Endothelial cell of umbilical vein (primary cell): ENCODE results near the gene C14orf39. TPM values are rescaled to one million over a fixed set of nuclear protein-coding genes. Genes with fewer than 3 reads are reported as not detected.

Experiments
- BruUV-seq: library from RNA; stranded (reverse); fragments of 400-500 nt; replicated peaks from 2 replicates; lab custom pipeline; 2021; lab: Mats Ljungman, UMichigan
- CTCF ChIA-PET: fragments of 300-600, 350-600 bp; sonication (Branson Sonifier 250); formaldehyde crosslinking; loops from one replicate; lab custom pipeline; 2021; ENCODE audit warnings: antibody characterized with exemption, inconsistent platforms; lab: Charles Lee
- POLR2A ChIA-PET: fragments of 300-600, 350-600 bp; sonication (Branson Sonifier 250); formaldehyde crosslinking; loops from one replicate; lab custom pipeline; 2021; ENCODE audit warnings: antibody characterized with exemption, inconsistent platforms; lab: Charles Lee
- DNase-seq: peaks from one replicate; pipeline ENCODE4 v3.0.0-alpha.2; 2011; ENCODE audit warnings: low read depth, low spot score
- FAIRE-seq: peaks from 2 replicates; lab custom pipeline; 2011; peaks lifted over from hg19 to GRCh38; lab: Jason Lieb, UNC
- H2AFZ ChIP-seq: 2 replicates; pipeline ENCODE4 v1.6.0; 2012; ENCODE audit warnings: low read depth, low read length, control low read depth, inconsistent platforms
- H3K27ac ChIP-seq: 2 replicates; pipeline ENCODE4 v1.5.1; 2011; ENCODE audit warnings: low read depth, mild to moderate bottlenecking, control low read depth, low read length, moderate library complexity; ENCODE audit not compliant: insufficient read depth
- H3K27me3 ChIP-seq, 2 experiments: 2 replicates each; pipeline versions ENCODE4 v1.6.0 to v1.6.1; 2011; ENCODE audit warnings: low read length in 2 of 2, mixed read lengths in 1 of 2; ENCODE audit not compliant: control insufficient read depth in 2 of 2, insufficient read depth in 2 of 2
- H3K36me3 ChIP-seq, 2 experiments: 2 replicates in 1 of 2; 3 replicates in 1 of 2; pipeline ENCODE4 v1.5.1; 2011; ENCODE audit warnings: low read length in 2 of 2, mild to moderate bottlenecking in 1 of 2, moderate library complexity in 1 of 2; ENCODE audit not compliant: control insufficient read depth in 2 of 2, insufficient read depth in 2 of 2; ENCODE audit errors: extremely low read depth in 1 of 2
- H3K4me1 ChIP-seq: 3 replicates; pipeline ENCODE4 v1.5.1; 2011; ENCODE audit warnings: mild to moderate bottlenecking, low read length; ENCODE audit not compliant: control insufficient read depth, insufficient read depth; ENCODE audit errors: extremely low read depth
- H3K4me2 ChIP-seq: 2 replicates; pipeline ENCODE4 v1.6.1; 2011; ENCODE audit warnings: low read length, control low read depth, mixed read lengths; ENCODE audit not compliant: insufficient read depth
- H3K4me3 ChIP-seq, 3 experiments: fragments of 200-600 bp in 1 of 3; sonication (generic), shearing (Covaris generic) in 1 of 3; replicated peaks in 1 of 3; 2 replicates each; pipeline ENCODE4 v1.5.1; 2011 to 2016; ENCODE audit warnings: control low read depth in 3 of 3, low read length in 3 of 3, mild to moderate bottlenecking in 2 of 3, inconsistent platforms in 1 of 3, low read depth in 1 of 3, moderate library complexity in 1 of 3; ENCODE audit not compliant: insufficient read depth in 1 of 3
- H3K79me2 ChIP-seq: 2 replicates; pipeline ENCODE4 v1.6.0; 2012; ENCODE audit warnings: low read length, inconsistent platforms; ENCODE audit not compliant: control insufficient read depth, insufficient read depth
- H3K9ac ChIP-seq: replicated peaks from 2 replicates; pipeline ENCODE3; 2011; ENCODE audit warnings: low read length, control low read depth; ENCODE audit not compliant: insufficient read depth; ENCODE audit errors: extremely low read depth
- H3K9me1 ChIP-seq: replicated peaks from 3 replicates; pipeline ENCODE4 v1.6.0; 2011; ENCODE audit warnings: mild to moderate bottlenecking, low read length; ENCODE audit not compliant: control insufficient read depth, insufficient read depth; ENCODE audit errors: extremely low read depth
- H3K9me3 ChIP-seq: replicated peaks from 2 replicates; pipeline ENCODE4 v1.5.1; 2012; ENCODE audit warnings: low read length, inconsistent platforms; ENCODE audit not compliant: control insufficient read depth, insufficient read depth
- H4K20me1 ChIP-seq: replicated peaks from 2 replicates; pipeline ENCODE3; 2011; ENCODE audit warnings: mild to moderate bottlenecking, low read length; ENCODE audit not compliant: control insufficient read depth, insufficient read depth; ENCODE audit errors: extremely low read depth
- CTCF ChIP-seq, 2 donors: IDR thresholded peaks; 1 replicate in 1 of 2; 2 replicates in 1 of 2; pipeline ENCODE4 v1.5.1; 2011; ENCODE audit warnings: low read length in 2 of 2, mild to moderate bottlenecking in 2 of 2, moderate library complexity in 2 of 2, control low read depth in 1 of 2, inconsistent platforms in 1 of 2, low read depth in 1 of 2; ENCODE audit not compliant: insufficient read depth in 1 of 2; ENCODE audit errors: extremely low read depth in 1 of 2
- EZH2 ChIP-seq: IDR thresholded peaks from 2 replicates; pipeline ENCODE4 v1.6.1; 2012; ENCODE audit warnings: borderline replicate concordance, low read depth, mild to moderate bottlenecking, moderate library complexity, low read length, inconsistent platforms; ENCODE audit not compliant: severe bottlenecking
- FOS ChIP-seq: IDR thresholded peaks from 2 replicates; pipeline ENCODE4 v1.6.1; 2011; ENCODE audit warnings: mild to moderate bottlenecking, low read length, moderate library complexity, borderline replicate concordance; ENCODE audit not compliant: insufficient read depth
- GATA2 ChIP-seq: IDR thresholded peaks from 2 replicates; pipeline ENCODE4 v1.7.0; 2011; ENCODE audit warnings: low read depth, mild to moderate bottlenecking, moderate library complexity, mixed read lengths, low read length; ENCODE audit not compliant: insufficient read length, insufficient read depth
- JUN ChIP-seq: IDR thresholded peaks from 2 replicates; pipeline ENCODE4 v1.6.1; 2011; ENCODE audit warnings: borderline replicate concordance, low read depth; ENCODE audit not compliant: insufficient read length, insufficient read depth
- MAX ChIP-seq: IDR thresholded peaks from 2 replicates; pipeline ENCODE4 v1.6.1; 2011; ENCODE audit not compliant: insufficient read depth, insufficient read length
- MYC ChIP-seq: IDR thresholded peaks from one replicate; pipeline ENCODE4 v1.6.1; 2011; ENCODE audit warnings: mild to moderate bottlenecking, low read depth, low read length
- POLR2A ChIP-seq: IDR thresholded peaks from 2 replicates; pipeline ENCODE4 v1.6.1; 2012; ENCODE audit warnings: low read depth, mild to moderate bottlenecking, control low read depth, low read length
- POLR2AphosphoS5 ChIP-seq: IDR thresholded peaks from 2 replicates; pipeline ENCODE4 v1.6.1; 2012; ENCODE audit warnings: low read depth, mild to moderate bottlenecking, control low read depth, low read length, moderate library complexity; ENCODE audit not compliant: insufficient read depth
- dilution Hi-C: fragments of 300-500 bp; cut with MboI; formaldehyde crosslinking; loops from one replicate; pipeline ENCODE4 v1.15.0; 2019; ENCODE audit warnings: low sequenced_read_pairs; ENCODE audit not compliant: extremely low pct_ligation_motif_present
- intact Hi-C: fragments of 100-400 bp; cut with micrococcal nuclease; formaldehyde crosslinking; loops from one replicate; pipeline ENCODE4 v1.10.0; 2022
- polyA plus RNA-seq, 4 experiments: library from polyadenylated mRNA; depleted of rRNA in 3 of 4; stranded (reverse) in 3 of 4; unstranded in 1 of 4; fragments of >200 nt; gene quantifications; 2 replicates each; pipeline versions ENCODE4 v1.2.1 to v1.2.3, GENCODE V29; 2011 to 2012; ENCODE audit warnings: missing spikeins in 1 of 4
- total RNA-seq: library from RNA; stranded (reverse); gene quantifications from 2 replicates; pipeline ENCODE4 v1.2.3, GENCODE V29; 2021

Gene C14orf39
- total and polyA plus RNA-seq, 2 donors (not counting 3 experiments of a cell fraction or from before 2014, with no cell fraction given), result not detected

DNA sequence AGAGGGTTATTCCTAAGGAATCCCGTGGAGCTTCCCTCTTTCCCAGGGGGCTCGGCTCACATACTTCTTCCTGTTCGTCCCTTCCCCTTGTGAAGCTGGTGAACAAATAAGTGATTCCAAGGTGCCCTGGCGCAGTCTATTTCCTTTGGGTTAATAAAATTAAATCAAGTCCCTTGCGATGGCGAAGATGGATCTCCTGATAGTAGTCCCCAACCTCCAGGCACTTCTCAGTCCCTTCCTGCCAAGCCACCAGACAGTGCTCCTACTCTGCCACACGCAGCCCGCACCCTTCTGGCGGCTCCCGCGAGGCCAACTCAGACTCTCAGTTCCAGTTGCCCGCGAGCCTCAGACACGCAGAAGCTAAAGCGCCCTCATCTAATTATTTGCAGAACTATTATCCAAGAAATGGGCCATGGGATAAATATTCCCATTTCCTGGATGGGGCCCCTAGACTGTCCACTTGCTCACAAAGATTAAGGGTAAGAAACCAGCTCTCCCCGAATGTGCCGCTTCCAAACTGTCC, 20.7 kb upstream of the C14orf39 start:
- no peaks in the 10 kb centered on the region for H4K20me1 ChIP-seq
- no peaks in the 10 kb centered on the region for H3K9me3 ChIP-seq
- no peak overlapping the region for H3K4me2 ChIP-seq
- CTCF ChIA-PET, result interaction anchor here (0.8 kb wide), 1 partner anchor 8 kb away, joined by 3 read pairs; no protein-coding TSS in a partner anchor
- DNase-seq (no peak), FAIRE-seq (no peak)
- no peak overlapping the region for H2AFZ ChIP-seq
- H3K36me3 ChIP-seq, result no peaks in the 10 kb centered on the region
- no peaks in the 10 kb centered on the region for H3K79me2 ChIP-seq
- TF ChIP-seq POLR2A, result no peak
- no peak for TF ChIP-seq EZH2
- TF ChIP-seq GATA2, result no peak
- TF ChIP-seq MYC, result no peak
- BruUV-seq, result no TSS peak
- H3K4me3 ChIP-seq, result no peak overlapping the region
- dilution Hi-C loops (no loop called here), intact Hi-C loops (no loop called here)
- H3K9me1 ChIP-seq, result no peaks in the 10 kb centered on the region
- H3K27ac ChIP-seq, result no peak overlapping the region
- no peak overlapping the region for H3K9ac ChIP-seq
- POLR2A ChIA-PET, result no interaction called here
- H3K27me3 ChIP-seq, result peaks cover 70 to 97% of the 10 kb centered on the region in 2 experiments
- no peaks in the 10 kb centered on the region for H3K4me1 ChIP-seq

DNA sequence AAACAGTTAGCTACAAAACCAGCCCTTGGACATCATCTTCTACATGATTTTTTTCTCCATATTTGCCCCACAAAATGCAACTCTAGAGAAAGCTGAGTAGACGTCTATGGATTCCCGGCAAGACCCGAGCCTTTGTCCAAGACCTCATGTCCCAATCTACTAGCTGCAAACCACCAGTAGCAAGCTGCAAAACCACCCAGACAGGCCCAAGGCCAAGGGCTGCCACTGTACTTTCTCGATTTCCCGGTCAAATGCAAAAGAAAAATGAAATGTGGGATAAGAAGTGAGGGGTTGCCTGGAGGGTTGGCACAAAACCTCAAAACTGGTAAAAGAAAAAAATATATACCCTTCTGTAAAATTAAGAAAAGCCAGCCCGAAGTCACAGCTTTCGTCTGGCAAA, 20.1 kb upstream of the C14orf39 start:
- no TSS peak for BruUV-seq
- Histone ChIP-seq H4K20me1 (no peaks in the 10 kb centered on the region), H3K36me3 (no peaks in the 10 kb centered on the region), H3K79me2 (no peaks in the 10 kb centered on the region), H3K4me1 (no peaks in the 10 kb centered on the region), H3K4me3 (no peak overlapping the region), H3K9me3 (no peaks in the 10 kb centered on the region), H2AFZ (no peak overlapping the region), H3K27me3 (peaks cover 66 to 96% of the 10 kb centered on the region in 2 experiments), H3K27ac (no peak overlapping the region), H3K4me2 (no peak overlapping the region), H3K9me1 (no peaks in the 10 kb centered on the region), H3K9ac (no peak overlapping the region)
- ChIA-PET POLR2A (no interaction called here), CTCF (interaction anchor here (0.8 kb wide), 1 partner anchor 8 kb away, joined by 3 read pairs; no protein-coding TSS in a partner anchor)
- no peak for TF ChIP-seq POLR2A
- TF ChIP-seq MYC, result no peak
- TF ChIP-seq JUN, result no peak
- no peak for TF ChIP-seq POLR2AphosphoS5
- TF ChIP-seq EZH2, result no peak
- TF ChIP-seq GATA2, result no peak
- TF ChIP-seq CTCF (IDR thresholded peaks at IDR 0.05; ENCODE audit: extremely low read depth in 1 of 2, insufficient read depth in 1 of 2, low read depth in 1 of 2, low read length in 2 of 2), result no peak
- no peak for TF ChIP-seq MAX
- no peak for TF ChIP-seq FOS
- intact Hi-C loops (no loop called here), dilution Hi-C loops (no loop called here)
- DNase-seq (no peak), FAIRE-seq (no peak)
